Stimulated activated naive CD8-positive, alpha-beta T cell treated with anti-CD3 and anti-CD28 coated beads, Interleukin-15, Interleukin-2, amounts not matched to agents 100 U/mL and 50 U/mL, for 24 hours (primary cell): ENCODE measurements around the gene ZNF248.
"Not testable (repeated sequence)": the region's sequence is repeated elsewhere in the genome, so short reads cannot be mapped to it uniquely, and the experiment has no call there.

Experiments
- ATAC-seq: fragments of 150-1000 bp; cut with Tn5 transposase; one replicate; pipeline ENCODE4 v1.10.0; 2021
- DNase-seq: peaks from one replicate; pipeline ENCODE4 v3.0.0; 2021

The ZNF248 gene

DNA sequence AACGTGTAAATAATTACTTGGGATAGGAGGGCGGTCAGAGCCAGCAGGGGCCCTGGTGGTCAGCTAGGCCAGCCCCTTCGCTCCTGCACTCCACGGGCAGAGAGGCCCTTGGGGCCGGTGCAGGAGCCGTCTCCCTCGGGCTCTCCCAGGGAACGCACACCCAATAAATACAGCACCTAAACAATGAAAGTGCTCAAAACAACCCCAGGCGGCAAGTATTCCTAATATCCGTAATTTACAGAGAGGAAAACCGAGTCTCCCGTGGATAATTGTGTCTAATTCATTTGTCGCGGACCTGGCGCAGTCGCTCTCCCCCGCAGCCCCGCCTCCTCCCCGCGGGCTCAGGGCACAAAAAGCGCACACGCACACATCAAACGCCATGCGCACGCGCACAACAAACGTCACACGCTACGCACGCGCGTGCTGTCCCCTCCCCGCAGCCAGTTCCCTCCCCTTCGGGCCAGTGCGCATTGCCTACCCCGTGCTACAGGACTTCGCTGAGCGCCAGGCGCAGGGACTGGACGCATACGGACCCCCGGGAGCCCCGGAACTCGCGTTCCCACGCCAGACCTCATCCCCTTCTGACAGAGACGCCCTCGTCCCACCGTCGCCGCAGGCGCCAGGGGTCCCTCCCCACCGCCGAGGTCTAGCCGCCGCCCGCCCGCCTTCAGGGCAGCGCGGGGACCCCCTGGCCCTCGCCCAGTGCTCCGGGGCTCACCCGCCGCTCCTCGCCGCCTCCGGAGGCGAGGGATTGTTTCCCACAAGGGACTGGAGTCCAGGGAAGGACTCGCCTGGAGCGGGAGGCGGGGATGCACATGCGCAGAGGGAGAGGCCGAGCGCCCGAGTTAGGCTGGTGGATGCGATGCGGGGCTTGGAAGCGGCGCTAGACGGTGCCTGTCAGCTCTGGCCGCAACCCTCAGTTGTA lies at the start of gene ZNF248:
Gene ZNF248, minus strand, starts transcription at position 324 of the 925 bp plus-strand sequence. CDS start 1,300 bp downstream, outside the sequence.
- ATAC-seq, result peak; percentile 96

GRCh38 chr10:37906382-37906781 lies 49.0 kb upstream of the ZNF248 start:
- DNase-seq, result no peak
- no peak for ATAC-seq

More for the DNA sequence above, at the start of gene ZNF248:
- peak; percentile 93 for DNase-seq

DNA sequence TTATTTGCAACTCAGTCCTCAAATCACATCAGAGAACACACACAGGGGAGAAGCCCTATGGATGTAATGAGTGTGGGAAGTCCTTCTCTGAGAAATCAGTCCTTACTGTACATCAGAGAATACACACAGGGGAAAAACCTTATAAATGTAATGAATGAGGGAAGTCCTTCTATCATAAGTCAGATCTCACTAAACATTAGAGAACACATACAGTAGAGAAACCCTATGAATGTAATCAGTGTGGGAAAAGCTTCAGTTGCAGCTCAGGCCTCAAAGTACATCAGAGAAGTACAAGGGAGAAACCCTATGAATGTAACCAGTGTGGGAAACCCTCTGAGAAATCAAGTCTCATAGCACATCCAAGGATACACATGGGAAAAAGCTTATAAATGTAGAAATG lies 39.0 kb upstream of the ZNF248 start:
- ATAC-seq, result no peak

GRCh38 chr10:37895674-37896073 lies 38.3 kb upstream of the ZNF248 start:
- ATAC-seq (no peak), DNase-seq (no peak)

More for the DNA sequence above, 39.0 kb upstream of the ZNF248 start:
- DNase-seq, result no peak

DNA sequence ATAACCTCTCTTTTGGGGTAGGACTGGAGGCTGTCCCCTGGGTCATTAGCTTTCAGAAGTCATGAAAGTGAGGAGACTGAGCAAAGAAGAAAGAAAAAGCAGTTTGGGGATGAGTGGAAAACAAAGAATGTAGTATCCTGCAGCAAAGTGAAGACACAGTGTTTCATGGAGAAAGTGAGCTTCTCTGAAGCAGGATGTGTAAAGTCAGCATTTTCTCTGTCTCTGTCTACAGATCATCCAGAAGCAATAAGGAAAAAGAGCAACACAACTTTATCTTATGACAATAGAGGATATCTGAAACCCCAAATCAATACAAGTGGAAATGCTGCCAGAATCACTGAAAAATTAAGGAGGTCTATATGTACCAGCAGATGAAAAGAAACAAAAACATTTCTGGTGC lies 28.4 kb upstream of the ZNF248 start:
- ATAC-seq, result no peak

DNA sequence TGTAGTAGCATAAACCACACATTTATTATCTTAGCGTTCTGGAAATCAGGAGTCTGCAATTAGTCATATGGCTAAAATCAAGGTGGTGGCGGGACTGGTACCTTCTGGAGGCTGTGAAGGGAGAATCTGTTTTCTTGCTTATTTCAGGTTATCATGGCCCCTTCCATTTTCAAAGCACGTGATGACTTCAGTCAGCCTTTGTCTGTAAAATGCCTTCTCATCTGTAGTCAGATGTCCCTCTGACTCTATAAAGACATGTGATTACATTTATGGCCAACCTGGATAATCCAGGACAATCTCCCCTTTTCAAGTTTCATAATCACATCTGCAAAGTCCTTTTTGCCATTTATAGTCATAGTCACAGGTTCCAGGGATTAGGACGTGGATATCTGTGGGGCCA lies 15.5 kb upstream of the ZNF248 start:
- ATAC-seq (no peak), DNase-seq (no peak)

More for the DNA sequence above, 28.4 kb upstream of the ZNF248 start:
- DNase-seq, result no peak

GRCh38 chr10:37872283-37872682 lies 14.9 kb upstream of the ZNF248 start:
- ATAC-seq, result no peak
- DNase-seq, result no peak

GRCh38 chr10:37871568-37872251 lies 14.3 kb upstream of the ZNF248 start:
- DNase-seq (no peak), ATAC-seq (no peak)

DNA sequence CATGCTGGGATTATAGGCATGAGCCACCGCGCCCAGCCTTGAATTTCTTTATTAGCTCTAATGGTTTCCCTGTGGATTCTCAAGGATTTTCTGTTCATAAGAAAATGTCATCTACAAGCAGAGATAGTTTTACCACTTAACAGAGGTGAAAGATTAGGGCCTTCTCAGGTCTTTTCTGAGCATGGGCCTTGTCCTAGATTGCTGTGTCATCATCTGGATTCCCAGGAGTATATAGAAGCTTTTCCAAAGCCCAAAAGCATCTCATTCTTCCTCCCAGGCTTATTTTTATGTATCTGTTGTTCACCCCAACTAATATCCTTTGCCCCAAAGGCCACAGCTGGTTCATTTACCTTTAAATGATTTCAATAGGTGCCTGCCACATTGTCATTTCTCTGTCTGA lies 13.7 kb upstream of the ZNF248 start:
- ATAC-seq (no peak), DNase-seq (no peak)

DNA sequence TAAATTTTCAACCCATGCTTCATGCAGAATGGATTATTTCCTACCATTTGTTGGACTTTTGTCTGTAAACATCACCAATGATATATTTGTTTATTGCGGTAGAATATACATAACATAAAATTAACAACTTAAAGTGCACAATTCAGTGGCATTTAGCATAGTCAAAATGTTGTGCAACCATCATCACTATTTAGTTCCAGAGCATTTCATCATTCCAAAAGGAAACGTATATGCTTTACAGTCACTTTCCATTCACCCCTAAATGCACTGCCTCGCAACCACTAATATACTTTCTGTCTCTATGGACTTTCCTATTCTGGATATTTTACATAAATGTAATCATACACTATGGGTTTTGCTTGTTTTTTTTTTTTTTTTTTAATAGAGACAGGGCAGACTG lies 11.4 kb upstream of the ZNF248 start:
- DNase-seq (no peak), ATAC-seq (no peak)

DNA sequence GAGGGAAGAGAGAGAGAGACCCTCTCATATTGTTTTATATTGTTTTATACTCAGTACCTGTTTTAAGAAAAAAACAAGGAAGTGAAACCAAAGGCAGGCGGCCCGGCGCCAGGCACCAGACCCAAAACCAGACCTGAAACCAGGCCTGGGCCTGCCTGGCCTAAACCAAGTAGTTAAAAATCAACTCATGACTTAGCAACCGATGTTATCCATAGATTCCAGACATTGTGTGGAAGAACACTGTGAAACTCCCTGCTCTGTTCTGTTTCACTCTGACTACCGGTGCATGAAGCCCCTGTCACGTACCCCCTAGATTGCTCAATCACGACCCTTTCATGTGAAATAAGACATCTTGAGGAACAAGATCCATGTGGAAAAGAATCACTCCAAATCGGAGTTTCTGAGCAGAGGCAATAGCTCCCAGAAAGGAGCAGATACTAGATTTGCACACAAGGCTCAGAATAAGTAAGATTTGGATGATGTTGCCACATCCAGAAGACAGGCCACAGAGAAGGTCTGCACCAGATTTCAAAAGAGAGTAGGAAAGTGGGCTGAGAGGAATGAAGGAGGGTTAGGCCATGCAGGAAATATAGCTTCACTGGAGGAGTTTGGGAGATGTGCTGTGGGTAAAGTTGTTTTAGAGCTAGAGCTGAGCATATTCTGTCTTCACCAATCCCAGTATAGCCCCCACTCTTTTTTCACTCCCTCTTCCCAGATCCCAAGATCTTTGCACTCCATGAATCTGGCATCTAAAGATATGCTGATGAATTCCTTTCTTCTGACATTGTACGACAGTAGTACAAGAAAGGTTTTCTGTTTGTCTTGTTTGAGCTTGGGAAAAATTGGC lies 8.8 kb upstream of the ZNF248 start:
- no peak for DNase-seq
- no peak for ATAC-seq

DNA sequence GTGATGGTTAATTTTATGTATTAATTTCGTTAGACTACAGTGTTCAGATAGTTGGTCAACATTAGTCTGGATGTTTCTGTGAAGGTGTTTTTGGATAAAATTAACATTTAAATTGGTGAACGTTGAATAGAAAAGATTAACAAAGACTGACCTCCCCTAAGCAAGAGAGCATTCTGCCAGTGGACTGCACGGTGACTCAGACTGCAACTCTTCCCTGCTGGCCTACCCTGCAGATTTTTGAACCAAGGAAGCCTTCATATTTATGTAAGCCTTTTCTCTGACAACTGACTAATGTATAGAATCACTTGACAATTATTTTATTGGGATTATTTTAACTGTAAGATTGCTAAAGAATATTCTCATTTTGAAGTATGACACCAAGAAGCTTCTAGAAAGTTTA lies 7.9 kb upstream of the ZNF248 start:
- ATAC-seq, result no peak

DNA sequence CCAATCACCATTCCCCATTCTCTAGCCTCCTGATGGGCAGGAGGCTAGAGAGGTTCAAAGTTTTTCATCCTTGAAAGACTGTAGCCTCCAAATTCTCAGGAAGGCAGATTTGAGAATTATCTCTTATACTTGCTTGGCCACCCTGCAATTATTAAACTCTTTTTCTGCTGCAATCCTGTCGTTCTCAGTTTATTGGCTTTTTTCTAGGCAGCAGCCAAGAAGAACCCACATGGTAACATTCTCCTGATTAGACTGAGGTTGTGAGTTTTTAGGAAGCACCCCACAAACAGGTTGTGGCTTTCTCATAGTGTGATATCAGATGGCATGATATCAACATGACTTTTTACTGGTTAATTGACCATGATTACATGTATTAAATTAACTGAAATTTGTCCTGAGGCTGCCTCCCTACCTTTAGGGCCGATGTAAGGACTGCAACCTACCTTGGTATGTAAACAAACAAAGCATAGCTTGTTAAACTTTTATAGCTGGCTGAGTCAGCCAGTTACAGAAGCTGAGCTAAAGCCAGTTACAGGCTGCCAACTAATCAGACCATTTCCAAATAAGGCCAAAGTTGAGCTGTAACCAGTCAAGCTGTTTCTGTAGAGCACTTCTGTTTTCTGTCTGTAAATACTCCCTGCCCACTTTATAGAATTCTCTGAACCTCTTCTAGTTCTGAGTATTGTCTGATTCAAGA lies 3.2 kb upstream of the ZNF248 start:
- no peak for ATAC-seq
- DNase-seq, result no peak

More for the DNA sequence above, 7.9 kb upstream of the ZNF248 start:
- DNase-seq, result no peak

GRCh38 chr10:37859270-37859669 lies 1.9 kb upstream of the ZNF248 start:
- ATAC-seq, result not testable (repeated sequence)

GRCh38 chr10:37856881-37857286 lies 526 bp downstream of the ZNF248 start:
- ATAC-seq, result no peak
- peak; percentile 40 for DNase-seq

More at GRCh38 chr10:37859270-37859669, 1.9 kb upstream of the ZNF248 start:
- DNase-seq, result not testable (repeated sequence)

GRCh38 chr10:37855636-37856035 lies 1.8 kb downstream of the ZNF248 start:
- no peak for DNase-seq
- ATAC-seq, result no peak

DNA sequence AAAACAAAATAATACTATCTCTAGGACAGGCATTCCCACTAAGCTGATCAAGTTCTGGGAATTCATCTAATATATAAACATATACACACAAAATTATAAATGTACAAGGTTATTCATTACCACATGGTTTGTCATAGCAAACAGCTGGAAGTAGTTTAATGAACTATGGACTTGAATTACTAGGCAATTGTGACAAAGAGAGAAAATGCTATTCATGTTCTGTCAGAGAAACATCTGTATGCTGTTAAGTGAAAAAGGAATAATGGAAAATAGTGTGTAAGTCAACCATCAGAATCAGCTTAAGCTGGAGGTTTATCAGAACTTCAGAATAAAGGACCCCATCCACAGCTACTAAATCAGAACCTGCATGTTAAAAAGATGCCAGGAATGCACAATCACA lies 2.8 kb downstream of the ZNF248 start:
- no peak for DNase-seq
- no peak for ATAC-seq

DNA sequence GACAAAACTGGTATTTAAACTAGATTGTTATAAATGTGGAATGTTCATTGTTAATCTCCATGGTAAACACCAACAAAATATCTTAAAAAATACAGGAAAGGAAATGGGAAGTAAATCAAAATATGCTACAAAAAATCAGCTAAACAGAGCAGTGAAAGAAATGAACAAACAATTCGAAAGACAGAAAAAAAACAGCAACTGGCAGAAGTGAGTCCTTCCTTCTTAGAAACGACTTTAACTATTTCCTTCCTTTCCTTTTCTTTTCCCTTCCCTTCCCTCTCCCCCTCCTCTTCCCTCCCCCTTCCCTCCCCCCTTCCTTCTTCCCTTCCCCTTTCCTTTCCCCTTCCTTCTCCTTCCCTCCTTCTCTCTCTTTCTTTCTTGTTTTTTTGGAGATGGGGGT lies 12.8 kb downstream of the ZNF248 start:
- DNase-seq (no peak), ATAC-seq (no peak)

DNA sequence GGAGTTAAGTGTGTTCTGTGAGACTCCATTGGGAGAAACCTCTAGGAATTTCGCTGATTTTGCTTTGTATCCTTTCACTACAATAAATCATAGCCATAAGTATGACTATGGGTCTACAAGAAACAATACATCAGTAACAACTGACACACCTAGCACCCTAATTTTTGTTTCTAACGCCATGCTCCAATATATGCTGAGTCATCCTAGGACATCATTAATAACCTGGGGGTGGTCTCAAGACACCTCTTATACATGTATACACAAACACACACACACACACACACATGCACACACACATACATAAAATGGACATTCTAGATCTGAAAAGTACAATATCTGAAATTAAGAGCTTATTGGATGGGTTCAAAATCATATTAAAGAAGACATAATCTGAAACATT lies 18.2 kb downstream of the ZNF248 start:
- ATAC-seq (no peak), DNase-seq (no peak)

GRCh38 chr10:37831495-37832333 lies 25.7 kb downstream of the ZNF248 start:
- no peak for ATAC-seq
- no peak for DNase-seq

GRCh38 chr10:37826806-37827205 lies 30.6 kb downstream of the ZNF248 start:
- ATAC-seq (no peak), DNase-seq (no peak)
